ENCODE measurements around the gene APC2.

APC2 gene

DNA sequence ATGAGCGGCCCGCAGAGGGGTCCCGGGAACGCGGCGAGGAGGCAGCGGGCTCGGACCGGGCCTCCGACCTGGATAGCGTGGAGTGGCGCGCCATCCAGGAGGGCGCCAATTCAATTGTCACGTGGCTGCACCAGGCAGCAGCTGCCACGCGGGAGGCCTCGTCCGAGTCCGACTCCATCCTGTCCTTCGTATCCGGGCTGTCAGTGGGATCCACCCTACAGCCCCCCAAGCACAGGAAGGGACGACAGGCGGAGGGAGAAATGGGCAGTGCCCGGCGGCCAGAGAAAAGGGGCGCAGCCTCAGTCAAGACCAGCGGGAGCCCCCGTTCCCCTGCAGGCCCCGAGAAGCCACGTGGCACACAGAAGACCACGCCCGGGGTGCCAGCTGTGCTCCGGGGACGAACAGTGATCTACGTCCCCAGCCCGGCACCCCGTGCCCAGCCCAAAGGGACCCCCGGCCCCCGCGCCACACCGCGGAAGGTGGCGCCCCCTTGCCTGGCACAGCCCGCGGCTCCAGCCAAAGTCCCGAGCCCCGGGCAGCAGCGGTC, 18.4 kb downstream of the APC2 start:
- TF ChIP-seq FOXP2 (optimal IDR thresholded peaks at IDR 0.05; ENCODE audit: control extremely low read depth, extremely low read length, insufficient read depth): no peak
- TF ChIP-seq POLR2AphosphoS5 (IDR thresholded peaks at IDR 0.05; ENCODE audit: borderline replicate concordance, low read depth, low read length): peak; percentile 13; the same call in 1 of the 2 replicates
- DNase-seq (ENCODE audit: low read depth, low spot score): no peak
- Histone ChIP-seq H3K9me3 (ENCODE audit: low read depth, low read length) (no peaks in the 10 kb centered on the region), H3K27ac (no peak overlapping the region), H3K9ac (ENCODE audit: insufficient read length) (no peak overlapping the region), H3K4me3 (peak overlapping the region; percentile 38), H3K36me3 (ENCODE audit: insufficient read depth, low read length) (no peaks in the 10 kb centered on the region)

GRCh38 chr19:1468821-1469254, 18.9 kb downstream of the APC2 start:
- TF ChIP-seq POLR2AphosphoS5 (IDR thresholded peaks at IDR 0.05; ENCODE audit: borderline replicate concordance, low read depth, low read length) (no peak), EZH2 (IDR thresholded peaks at IDR 0.05) (no peak), FOXP2 (optimal IDR thresholded peaks at IDR 0.05; ENCODE audit: control extremely low read depth, extremely low read length, insufficient read depth) (no peak)
- H3K9me3 ChIP-seq (ENCODE audit: low read depth, low read length): no peaks in the 10 kb centered on the region
- H3K27ac ChIP-seq: no peak overlapping the region
- no peak overlapping the region for H3K9ac ChIP-seq (ENCODE audit: insufficient read length)
- no peaks in the 10 kb centered on the region for H3K36me3 ChIP-seq (ENCODE audit: insufficient read depth, low read length)
- no peak for DNase-seq (ENCODE audit: low read depth, low spot score)
- H3K4me3 ChIP-seq: peak overlapping the region; percentile 38

DNA sequence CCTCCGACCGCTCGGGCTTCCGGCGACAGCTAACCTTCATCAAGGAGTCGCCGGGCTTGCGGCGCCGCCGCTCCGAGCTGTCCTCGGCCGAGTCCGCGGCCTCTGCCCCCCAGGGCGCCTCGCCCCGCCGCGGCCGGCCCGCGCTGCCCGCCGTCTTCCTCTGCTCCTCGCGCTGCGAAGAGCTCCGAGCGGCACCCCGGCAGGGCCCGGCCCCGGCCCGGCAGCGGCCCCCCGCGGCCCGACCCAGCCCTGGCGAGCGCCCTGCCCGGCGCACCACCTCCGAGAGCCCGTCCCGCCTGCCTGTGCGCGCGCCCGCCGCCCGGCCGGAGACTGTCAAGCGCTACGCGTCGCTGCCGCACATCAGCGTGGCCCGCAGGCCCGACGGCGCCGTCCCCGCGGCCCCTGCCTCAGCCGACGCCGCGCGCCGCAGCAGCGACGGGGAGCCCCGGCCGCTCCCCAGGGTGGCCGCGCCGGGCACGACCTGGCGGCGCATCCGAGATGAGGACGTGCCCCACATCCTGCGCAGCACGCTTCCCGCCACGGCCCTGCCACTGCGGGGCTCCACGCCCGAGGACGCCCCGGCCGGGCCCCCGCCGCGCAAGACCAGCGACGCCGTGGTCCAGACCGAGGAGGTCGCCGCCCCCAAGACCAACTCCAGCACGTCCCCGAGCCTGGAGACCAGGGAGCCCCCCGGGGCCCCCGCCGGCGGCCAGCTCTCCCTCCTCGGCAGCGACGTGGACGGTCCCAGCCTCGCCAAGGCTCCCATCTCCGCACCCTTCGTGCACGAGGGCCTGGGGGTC, 19.5 kb downstream of the APC2 start:
- H3K9ac ChIP-seq (ENCODE audit: insufficient read length): no peak overlapping the region
- no peak overlapping the region for H3K27ac ChIP-seq
- no peak for DNase-seq (ENCODE audit: low read depth, low spot score)

DNA sequence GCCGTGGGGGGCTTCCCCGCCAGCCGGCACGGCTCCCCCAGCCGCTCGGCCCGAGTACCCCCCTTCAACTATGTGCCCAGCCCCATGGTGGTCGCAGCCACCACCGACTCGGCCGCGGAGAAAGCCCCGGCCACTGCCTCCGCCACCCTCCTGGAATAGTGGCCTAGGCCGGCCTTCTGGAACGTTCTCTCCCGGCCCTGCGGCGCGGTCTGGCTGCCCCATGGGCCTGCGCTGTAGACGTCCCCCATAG, 20.1 kb downstream of the APC2 start:
- H3K27ac ChIP-seq: no peak overlapping the region
- H3K4me3 ChIP-seq: peak overlapping the region; percentile 60
- no peaks in the 10 kb centered on the region for H3K9me3 ChIP-seq (ENCODE audit: low read depth, low read length)
- no peak overlapping the region for H3K9ac ChIP-seq (ENCODE audit: insufficient read length)
- TF ChIP-seq FOXP2 (optimal IDR thresholded peaks at IDR 0.05; ENCODE audit: control extremely low read depth, extremely low read length, insufficient read depth): no peak
- no peak for TF ChIP-seq POLR2AphosphoS5 (IDR thresholded peaks at IDR 0.05; ENCODE audit: borderline replicate concordance, low read depth, low read length)
- H3K36me3 ChIP-seq (ENCODE audit: insufficient read depth, low read length): no peaks in the 10 kb centered on the region
- no peak for DNase-seq (ENCODE audit: low read depth, low spot score)

More for the DNA sequence above, 19.5 kb downstream of the APC2 start:
- Histone ChIP-seq H3K36me3 (ENCODE audit: insufficient read depth, low read length) (no peaks in the 10 kb centered on the region), H3K4me3 (peak overlapping the region; percentile 60), H3K9me3 (ENCODE audit: low read depth, low read length) (no peaks in the 10 kb centered on the region)
- no peak for TF ChIP-seq EZH2 (IDR thresholded peaks at IDR 0.05)
- TF ChIP-seq FOXP2 (optimal IDR thresholded peaks at IDR 0.05; ENCODE audit: control extremely low read depth, extremely low read length, insufficient read depth): no peak
- no peak for TF ChIP-seq POLR2AphosphoS5 (IDR thresholded peaks at IDR 0.05; ENCODE audit: borderline replicate concordance, low read depth, low read length)

DNA sequence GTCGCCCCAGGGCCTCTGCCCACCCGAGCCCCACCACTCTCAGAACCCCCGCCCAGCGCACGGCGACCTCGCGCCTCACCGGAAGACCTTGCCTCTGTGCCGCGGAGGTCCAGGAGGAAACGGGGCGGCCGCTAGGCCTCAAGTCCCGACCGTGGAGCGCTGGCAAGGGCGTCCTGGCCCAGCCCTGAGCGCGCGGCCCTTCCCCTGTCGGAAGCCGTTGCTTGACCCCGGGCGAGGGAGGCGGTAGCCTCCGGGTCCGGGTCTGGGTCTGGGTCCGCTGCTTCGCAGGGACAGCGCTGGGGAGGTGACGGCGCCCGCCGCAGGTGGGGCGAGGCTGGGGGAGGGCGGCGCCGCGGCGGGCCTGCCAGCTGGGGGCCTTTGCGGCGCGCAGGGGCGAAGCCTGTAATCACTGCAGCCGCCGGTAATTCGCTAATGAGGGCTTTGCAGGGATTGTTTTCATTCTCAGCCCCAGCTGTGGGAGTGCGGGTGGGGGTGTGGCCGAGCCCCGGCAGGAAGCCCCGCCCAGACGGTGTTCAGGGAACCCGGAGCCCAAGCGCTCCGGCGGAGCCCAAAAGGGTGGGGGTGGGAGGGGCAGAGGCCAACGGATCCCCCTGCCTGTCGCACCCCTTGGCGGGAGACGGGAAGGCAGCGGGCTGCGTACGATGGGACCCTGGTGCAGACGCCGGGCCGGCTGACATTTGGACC, 20.5 kb downstream of the APC2 start:
- H3K4me3 ChIP-seq: peak overlapping the region; percentile 60
- no peak overlapping the region for H3K27ac ChIP-seq
- TF ChIP-seq POLR2AphosphoS5 (IDR thresholded peaks at IDR 0.05; ENCODE audit: borderline replicate concordance, low read depth, low read length) (no peak), EZH2 (IDR thresholded peaks at IDR 0.05) (peak; percentile 92)
- no peak for DNase-seq (ENCODE audit: low read depth, low spot score)
- H3K9me3 ChIP-seq (ENCODE audit: low read depth, low read length): no peaks in the 10 kb centered on the region
- no peak overlapping the region for H3K9ac ChIP-seq (ENCODE audit: insufficient read length)
- no peaks in the 10 kb centered on the region for H3K36me3 ChIP-seq (ENCODE audit: insufficient read depth, low read length)

GRCh38 chr19:1471010-1471514, 21.1 kb downstream of the APC2 start:
- H3K9me3 ChIP-seq (ENCODE audit: low read depth, low read length): no peaks in the 10 kb centered on the region
- no peak overlapping the region for H3K9ac ChIP-seq (ENCODE audit: insufficient read length)
- DNase-seq (ENCODE audit: low read depth, low spot score): no peak
- no peaks in the 10 kb centered on the region for H3K36me3 ChIP-seq (ENCODE audit: insufficient read depth, low read length)
- H3K27ac ChIP-seq: no peak overlapping the region
- no peak for TF ChIP-seq FOXP2 (optimal IDR thresholded peaks at IDR 0.05; ENCODE audit: control extremely low read depth, extremely low read length, insufficient read depth)
- no peak for TF ChIP-seq EZH2 (IDR thresholded peaks at IDR 0.05)
- no peak for TF ChIP-seq POLR2AphosphoS5 (IDR thresholded peaks at IDR 0.05; ENCODE audit: borderline replicate concordance, low read depth, low read length)
- peak overlapping the region; percentile 60 for H3K4me3 ChIP-seq

- no peaks in the 10 kb centered on the region for H3K9me3 ChIP-seq (ENCODE audit: low read depth, low read length)
- H3K9ac ChIP-seq (ENCODE audit: insufficient read length): no peak overlapping the region
- TF ChIP-seq EZH2 (IDR thresholded peaks at IDR 0.05) (no peak), POLR2AphosphoS5 (IDR thresholded peaks at IDR 0.05; ENCODE audit: borderline replicate concordance, low read depth, low read length) (no peak; the same call in 1 of the 2 replicates), FOXP2 (optimal IDR thresholded peaks at IDR 0.05; ENCODE audit: control extremely low read depth, extremely low read length, insufficient read depth) (no peak)
- H3K4me3 ChIP-seq: no peak overlapping the region
- no peaks in the 10 kb centered on the region for H3K36me3 ChIP-seq (ENCODE audit: insufficient read depth, low read length)
- no peak overlapping the region for H3K27ac ChIP-seq
- DNase-seq (ENCODE audit: low read depth, low spot score): no peak
Measured at GRCh38 chr19:1471515-1472160, 21.7 kb downstream of the APC2 start.

Data from SK-N-MC (cell line).